ENCODE results near the gene AKIRIN2. TPM values are rescaled to one million over a fixed set of nuclear protein-coding genes. Genes with fewer than 3 reads are reported as not detected.

AKIRIN2 gene

Small RNA genes lying within 50 kb of the gene (small RNA-seq; reads per million reads assigned to genes)
- gene RF01210 (ENCODE audit: insufficient read depth), result not detected
